Central memory CD8-positive, alpha-beta T cell (primary cell): Measurements from ENCODE around the gene WFS1.

Experiments used
- ATAC-seq: fragments of 150-1000 bp; cut with Tn5 transposase; replicated peaks from 2 replicates; pipeline ENCODE4 v1.10.0; 2022; ENCODE audit warnings: mild to moderate bottlenecking, moderate FRiP score, moderate number of reproducible peaks; ENCODE audit not compliant: poor library complexity, severe bottlenecking; ENCODE audit errors: extremely low read depth
- DNase-seq, 2 donors: peaks; one replicate each; pipeline ENCODE4 v3.0.0; 2021; ENCODE audit warnings: low spot score in 2 of 2
- H3K27ac Mint-ChIP-seq: one replicate; pipeline ENCODE4 v1.8.0; 2022; ENCODE audit warnings: low read depth, mild to moderate bottlenecking, moderate library complexity, mixed read lengths
- H3K27me3 Mint-ChIP-seq: one replicate; pipeline ENCODE4 v1.8.0; 2022; ENCODE audit warnings: mixed read lengths
- H3K36me3 Mint-ChIP-seq: one replicate; pipeline ENCODE4 v1.8.0; 2022; ENCODE audit warnings: mild to moderate bottlenecking, moderate library complexity, mixed read lengths; ENCODE audit not compliant: insufficient read depth
- H3K4me1 Mint-ChIP-seq: one replicate; pipeline ENCODE4 v1.8.0; 2022; ENCODE audit warnings: mixed read lengths
- H3K4me3 Mint-ChIP-seq: one replicate; pipeline ENCODE4 v1.8.0; 2022; ENCODE audit warnings: mild to moderate bottlenecking, moderate library complexity, mixed read lengths
- H3K9me3 Mint-ChIP-seq: one replicate; pipeline ENCODE4 v1.8.0; 2022; ENCODE audit warnings: mixed read lengths

WFS1 gene

DNA sequence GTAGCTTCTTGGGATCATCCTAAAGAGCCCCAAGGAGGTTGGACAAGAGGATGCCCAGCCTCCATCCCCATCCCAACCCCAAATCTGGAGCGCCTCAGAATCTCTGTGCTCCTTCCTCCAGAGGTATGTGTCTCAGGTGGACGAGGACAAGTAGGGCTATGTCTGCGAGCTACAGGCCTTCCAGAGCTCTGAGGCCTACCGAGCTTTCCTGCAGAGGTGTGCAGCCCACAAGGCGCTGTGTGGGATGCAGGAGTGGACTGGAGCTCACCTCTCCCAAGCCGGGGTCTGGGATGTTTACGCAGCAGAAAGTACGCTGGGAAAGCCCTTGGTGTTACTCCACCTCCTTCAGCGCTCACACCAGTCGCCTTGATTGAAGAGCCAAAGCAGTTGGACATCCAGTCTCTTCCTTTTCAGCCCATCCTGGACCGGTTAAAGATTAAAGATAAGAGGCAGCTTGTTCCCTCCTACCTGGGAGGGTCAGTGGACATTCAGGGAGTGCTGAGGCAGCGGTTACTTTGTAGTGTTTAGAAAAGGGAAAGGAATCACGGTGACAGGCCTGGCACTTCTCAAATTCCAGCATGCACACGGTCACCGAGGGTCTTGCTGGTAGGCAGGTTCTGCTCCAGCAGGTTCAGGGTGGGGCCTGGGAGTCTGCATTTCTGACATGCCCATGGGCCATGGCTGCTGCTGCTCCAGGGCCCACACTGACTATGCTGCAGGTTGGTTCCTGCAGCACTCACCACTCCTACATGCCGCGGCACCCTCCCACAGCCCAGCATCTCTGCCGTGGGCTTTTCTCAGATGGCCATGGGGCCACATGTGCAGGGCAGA, 39.8 kb upstream of the WFS1 start:
- H3K4me1 Mint-ChIP-seq, result peaks cover 7% of the 10 kb centered on the region
- H3K27me3 Mint-ChIP-seq, result peaks cover 10% of the 10 kb centered on the region
- no peak overlapping the region for H3K27ac Mint-ChIP-seq
- H3K9me3 Mint-ChIP-seq, result no peaks in the 10 kb centered on the region
- H3K36me3 Mint-ChIP-seq, result peaks cover 1% of the 10 kb centered on the region
- ATAC-seq (no peak), DNase-seq (no peak)
- H3K4me3 Mint-ChIP-seq, result no peak overlapping the region

DNA sequence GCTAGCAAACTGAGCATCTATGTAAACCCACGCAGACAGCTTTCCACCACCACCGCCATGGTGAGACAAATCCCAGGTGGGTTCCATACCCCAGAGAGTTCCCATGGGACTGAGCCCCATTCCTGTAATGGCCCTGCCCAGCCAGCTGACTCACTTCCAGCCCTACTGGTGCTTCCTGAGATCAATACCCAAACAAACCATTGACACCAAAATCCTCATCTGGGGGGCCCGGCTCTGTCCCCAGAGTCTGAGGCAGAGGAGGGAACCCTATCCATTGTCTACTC, 39.2 kb upstream of the WFS1 start:
- Mint-ChIP-seq H3K27ac (no peak overlapping the region), H3K9me3 (no peaks in the 10 kb centered on the region), H3K27me3 (peaks cover 10% of the 10 kb centered on the region), H3K36me3 (no peaks in the 10 kb centered on the region), H3K4me3 (no peak overlapping the region), H3K4me1 (peaks cover 7% of the 10 kb centered on the region)
- ATAC-seq, result no peak
- DNase-seq, result no peak

DNA sequence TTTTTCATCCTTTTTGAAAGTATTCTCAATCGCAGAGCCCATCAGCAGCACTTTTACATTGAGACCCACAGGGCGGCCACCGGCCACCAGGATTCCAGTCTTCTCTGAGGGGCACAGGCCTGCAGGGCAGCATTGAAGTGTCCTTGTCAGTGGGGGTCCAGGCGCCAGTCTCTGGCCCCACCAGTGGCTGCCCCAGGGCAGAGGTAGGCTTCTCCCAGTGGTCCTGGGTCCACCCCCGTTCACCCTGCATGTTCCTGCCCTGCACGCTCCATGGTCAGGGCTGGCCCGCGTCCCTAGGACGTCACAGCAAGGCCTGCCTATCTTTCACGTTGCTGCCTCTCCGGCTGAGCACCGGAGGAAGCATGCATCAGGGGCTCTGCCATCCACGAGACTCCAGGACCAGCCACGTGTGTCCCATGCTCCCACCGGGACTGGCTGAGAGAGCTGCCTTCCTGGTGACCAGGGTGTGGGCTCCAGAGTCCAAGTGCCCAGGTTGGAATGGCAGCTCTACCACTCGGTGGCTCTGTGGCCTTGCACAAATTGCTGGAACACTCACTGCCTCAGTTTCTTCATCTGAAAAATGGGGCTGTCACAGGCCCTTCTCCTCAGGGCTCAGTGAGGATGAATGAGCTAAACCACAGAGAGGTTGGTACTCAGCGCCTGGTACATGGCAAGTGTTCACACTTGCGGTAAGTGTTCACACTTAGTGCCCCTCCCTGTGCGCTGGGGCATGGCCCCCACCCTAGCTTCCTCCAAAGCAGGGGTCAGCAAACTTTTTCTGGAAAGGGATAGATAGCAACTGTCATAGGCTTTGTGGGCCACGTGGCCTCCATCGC, 38.6 kb upstream of the WFS1 start:
- Mint-ChIP-seq H3K27ac (no peak overlapping the region), H3K36me3 (no peaks in the 10 kb centered on the region), H3K4me3 (no peak overlapping the region), H3K27me3 (peaks cover 10% of the 10 kb centered on the region), H3K4me1 (peaks cover 7% of the 10 kb centered on the region), H3K9me3 (no peaks in the 10 kb centered on the region)
- DNase-seq, result no peak
- no peak for ATAC-seq

DNA sequence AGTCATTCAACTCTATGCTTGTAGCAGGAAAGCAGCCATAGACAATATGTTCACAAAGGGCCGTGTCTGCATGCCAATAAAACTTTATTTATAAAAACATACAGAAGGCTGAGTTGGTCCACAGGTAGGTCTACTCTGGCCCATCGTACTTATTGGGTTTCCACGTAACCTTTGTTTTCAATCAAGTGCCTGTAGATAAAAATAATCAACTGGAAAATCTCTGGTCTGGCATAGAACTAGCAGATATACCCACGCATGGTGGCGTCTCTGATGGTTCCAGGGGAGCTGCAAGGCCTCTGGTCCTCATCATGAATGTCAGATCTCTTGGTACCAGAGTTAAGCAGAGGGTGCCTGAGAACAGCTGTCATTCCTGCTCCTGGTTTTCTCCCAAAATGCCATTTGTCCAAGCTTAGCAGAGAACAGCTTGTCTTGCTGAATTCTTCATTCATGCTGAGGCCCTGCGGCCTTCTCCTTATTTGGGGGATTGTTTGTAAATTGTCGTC, 37.9 kb upstream of the WFS1 start:
- H3K4me3 Mint-ChIP-seq, result no peak overlapping the region
- ATAC-seq (no peak), DNase-seq (no peak)
- H3K27me3 Mint-ChIP-seq, result peaks cover 10% of the 10 kb centered on the region
- H3K4me1 Mint-ChIP-seq, result peaks cover 7% of the 10 kb centered on the region
- no peaks in the 10 kb centered on the region for H3K36me3 Mint-ChIP-seq
- no peak overlapping the region for H3K27ac Mint-ChIP-seq
- H3K9me3 Mint-ChIP-seq, result no peaks in the 10 kb centered on the region

DNA sequence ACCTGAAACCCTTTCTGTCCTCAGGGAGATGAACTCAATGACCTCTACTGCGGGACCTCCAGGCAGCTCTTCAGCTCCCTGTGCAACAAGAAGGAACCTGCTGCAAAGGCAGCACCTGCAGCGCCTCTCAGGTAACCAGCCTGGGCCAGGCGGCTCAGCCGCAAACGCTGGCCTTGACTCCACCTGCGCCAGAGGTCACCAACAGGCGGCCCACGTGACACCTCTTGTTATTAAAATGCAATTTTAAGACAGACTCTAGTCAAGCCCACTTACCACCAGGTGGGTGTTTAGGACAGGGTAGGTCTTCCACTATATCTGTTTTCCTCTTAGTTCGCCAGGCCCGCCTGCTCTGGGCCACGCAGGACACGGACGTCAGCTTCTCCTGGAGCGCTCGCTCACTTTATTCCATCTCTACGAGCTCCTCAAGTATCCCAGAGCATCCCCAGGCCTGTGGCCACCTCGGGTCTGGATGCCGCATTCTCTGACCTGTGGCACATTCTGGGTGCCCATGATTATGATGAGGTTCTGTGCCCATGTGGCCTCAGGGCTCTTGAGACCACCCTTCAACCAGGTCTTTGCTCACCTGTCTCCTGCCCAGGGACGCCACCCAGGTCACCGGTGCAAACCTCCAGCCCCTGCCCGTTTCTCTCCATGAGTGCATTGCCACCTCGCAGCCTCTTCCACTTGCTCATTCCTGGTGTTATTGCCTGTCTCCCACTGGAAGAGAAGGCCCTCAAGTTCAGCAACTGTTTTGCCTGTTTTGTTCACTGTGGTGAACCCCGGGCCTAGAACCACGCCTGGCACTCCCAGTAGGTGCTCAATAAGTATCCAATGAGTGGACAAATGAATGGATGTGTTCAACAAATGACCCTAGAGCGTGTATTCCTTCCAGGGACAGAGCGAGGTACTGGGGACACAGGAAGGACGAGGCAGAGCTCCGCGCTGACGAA, 36.5 kb upstream of the WFS1 start:
- ATAC-seq, result no peak
- Mint-ChIP-seq H3K9me3 (no peaks in the 10 kb centered on the region), H3K36me3 (no peaks in the 10 kb centered on the region), H3K4me1 (peaks cover 7% of the 10 kb centered on the region), H3K4me3 (no peak overlapping the region), H3K27ac (no peak overlapping the region), H3K27me3 (peaks cover 10% of the 10 kb centered on the region)
- DNase-seq, result no peak

DNA sequence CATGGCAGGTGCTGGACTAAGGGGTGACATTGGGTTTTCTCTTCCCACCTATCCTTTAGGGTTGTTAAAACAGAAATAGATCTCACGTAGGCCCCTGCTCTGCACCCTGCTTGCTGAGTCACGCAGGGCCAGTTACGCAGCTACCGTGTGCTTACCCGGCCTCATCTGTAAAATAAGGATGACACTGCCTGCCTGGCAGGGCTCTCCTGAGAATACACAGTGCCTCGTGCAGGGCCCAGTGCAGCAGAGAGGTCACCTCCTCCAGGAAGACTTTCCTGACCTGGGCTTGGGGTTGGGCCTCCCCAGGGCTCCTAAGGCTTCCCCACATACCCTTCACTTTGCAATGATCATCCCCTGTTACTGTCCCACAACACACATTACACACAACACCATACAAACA, 35.7 kb upstream of the WFS1 start:
- Mint-ChIP-seq H3K4me1 (peaks cover 3% of the 10 kb centered on the region), H3K36me3 (no peaks in the 10 kb centered on the region), H3K9me3 (no peaks in the 10 kb centered on the region), H3K27ac (no peak overlapping the region), H3K27me3 (peaks cover 4% of the 10 kb centered on the region), H3K4me3 (no peak overlapping the region)
- ATAC-seq, result no peak
- no peak for DNase-seq

DNA sequence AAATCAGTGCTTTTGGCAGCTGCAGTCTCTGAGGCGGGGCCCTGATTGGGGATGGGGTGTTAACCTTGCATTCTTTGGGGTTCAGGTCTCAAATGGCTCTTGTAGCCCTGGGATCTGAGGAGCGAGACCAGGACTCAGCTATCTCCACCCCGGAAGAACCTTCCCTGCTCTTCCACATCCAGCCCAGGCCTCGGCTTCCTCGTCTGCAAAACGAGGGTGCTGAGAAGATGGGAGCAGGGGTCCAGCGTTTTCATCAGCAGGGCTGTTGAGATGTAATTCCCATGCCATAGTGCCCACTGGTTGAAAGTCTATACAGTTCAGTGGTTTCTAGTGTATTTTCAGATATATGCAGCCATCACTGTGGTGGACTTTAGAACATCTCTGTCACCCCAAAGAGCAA, 34.6 kb upstream of the WFS1 start:
- Mint-ChIP-seq H3K4me3 (no peak overlapping the region), H3K36me3 (no peaks in the 10 kb centered on the region), H3K9me3 (no peaks in the 10 kb centered on the region), H3K4me1 (no peaks in the 10 kb centered on the region), H3K27me3 (no peaks in the 10 kb centered on the region), H3K27ac (no peak overlapping the region)
- ATAC-seq (no peak), DNase-seq (no peak)

DNA sequence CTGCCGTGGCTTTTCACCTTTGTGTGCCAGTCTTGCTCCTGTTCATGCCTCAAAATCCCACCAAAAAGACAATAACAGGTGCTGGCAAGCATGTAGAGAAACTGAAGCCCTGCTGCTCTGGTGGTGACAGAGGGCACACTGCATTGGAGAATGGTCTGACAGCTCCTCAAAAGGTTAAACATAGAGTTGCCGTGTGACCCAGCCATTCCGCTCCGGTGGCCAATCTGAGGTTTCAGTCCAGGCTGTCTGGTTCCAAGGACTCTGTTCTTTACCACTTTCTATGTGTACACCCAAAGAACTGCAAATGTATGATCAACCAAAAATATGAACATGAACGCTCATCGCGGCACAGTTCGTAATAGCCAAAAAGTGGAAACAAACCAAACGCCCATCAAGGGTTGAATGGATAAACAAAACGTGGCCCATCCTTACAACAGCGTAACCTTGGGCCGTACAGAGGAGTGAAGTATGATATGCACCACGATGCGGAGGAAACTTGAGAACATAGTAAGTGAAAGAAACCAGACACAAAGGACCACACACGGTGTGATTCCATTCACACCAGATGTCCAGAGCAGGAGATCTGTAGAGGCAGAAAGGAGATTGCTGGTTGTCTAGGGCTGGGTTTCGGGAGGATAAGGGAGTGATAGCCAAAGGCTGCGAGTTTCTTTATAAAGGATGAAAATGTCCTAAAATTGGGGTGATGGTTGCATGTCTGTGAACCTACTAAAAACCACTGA, 33.6 kb upstream of the WFS1 start:
- H3K4me3 Mint-ChIP-seq, result no peak overlapping the region
- H3K4me1 Mint-ChIP-seq, result no peaks in the 10 kb centered on the region
- H3K27ac Mint-ChIP-seq, result no peak overlapping the region
- DNase-seq, result no peak
- H3K36me3 Mint-ChIP-seq, result no peaks in the 10 kb centered on the region
- no peak for ATAC-seq
- H3K9me3 Mint-ChIP-seq, result no peaks in the 10 kb centered on the region
- no peaks in the 10 kb centered on the region for H3K27me3 Mint-ChIP-seq

DNA sequence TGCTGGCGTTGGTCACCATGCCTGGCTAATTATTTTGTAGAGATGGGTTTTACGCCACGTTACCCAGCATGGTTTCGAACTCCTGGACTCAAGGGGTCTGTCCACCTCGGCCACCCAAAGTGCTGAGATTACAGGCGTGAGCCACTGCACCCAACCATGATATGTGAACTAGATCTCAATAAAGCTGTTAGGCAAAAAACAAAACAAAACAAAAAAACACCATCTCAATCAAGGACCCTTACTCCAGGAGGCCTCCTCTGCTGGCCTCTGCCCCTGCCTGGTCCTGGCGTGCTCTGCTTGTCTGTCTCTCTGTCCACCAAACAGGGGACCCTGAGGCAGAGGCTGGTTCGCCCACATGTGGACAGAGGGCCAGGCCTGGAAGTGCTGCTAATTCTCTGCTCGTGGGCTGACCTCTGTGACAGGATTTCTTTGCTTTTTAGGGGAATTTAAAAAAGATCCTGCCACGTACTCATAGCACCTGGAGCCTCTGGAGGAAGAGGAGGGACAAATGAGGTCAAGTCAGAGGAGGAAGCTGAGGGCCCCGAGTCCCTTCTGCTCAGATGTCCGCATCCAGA, 32.7 kb upstream of the WFS1 start:
- Mint-ChIP-seq H3K4me1 (no peaks in the 10 kb centered on the region), H3K9me3 (no peaks in the 10 kb centered on the region), H3K27me3 (no peaks in the 10 kb centered on the region), H3K27ac (no peak overlapping the region), H3K36me3 (no peaks in the 10 kb centered on the region), H3K4me3 (no peak overlapping the region)
- ATAC-seq, result no peak
- no peak for DNase-seq

DNA sequence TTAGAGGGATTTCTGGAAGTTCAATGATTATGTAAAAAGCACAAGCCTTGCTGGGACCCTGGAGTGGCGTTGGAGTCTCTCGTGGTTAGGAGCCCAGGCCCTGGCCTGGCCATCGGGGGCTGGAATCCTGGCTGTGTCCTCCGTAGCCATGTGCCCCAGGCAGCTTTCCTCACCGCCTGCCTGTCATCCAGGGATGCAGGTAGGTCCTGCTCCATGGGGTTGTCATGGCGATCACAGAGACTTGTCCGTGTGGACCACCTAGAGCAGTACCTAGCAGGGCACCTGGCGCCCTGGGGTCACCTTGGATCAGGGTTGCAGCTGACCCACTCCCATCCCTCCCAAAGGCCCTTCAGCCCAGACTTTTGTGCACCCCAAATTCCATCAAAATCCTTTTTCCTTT, 30.2 kb upstream of the WFS1 start:
- Mint-ChIP-seq H3K27me3 (peaks cover 22% of the 10 kb centered on the region), H3K27ac (no peak overlapping the region), H3K4me1 (no peaks in the 10 kb centered on the region), H3K4me3 (no peak overlapping the region), H3K9me3 (no peaks in the 10 kb centered on the region), H3K36me3 (peaks cover 4% of the 10 kb centered on the region)
- no peak for ATAC-seq
- DNase-seq, result no peak

DNA sequence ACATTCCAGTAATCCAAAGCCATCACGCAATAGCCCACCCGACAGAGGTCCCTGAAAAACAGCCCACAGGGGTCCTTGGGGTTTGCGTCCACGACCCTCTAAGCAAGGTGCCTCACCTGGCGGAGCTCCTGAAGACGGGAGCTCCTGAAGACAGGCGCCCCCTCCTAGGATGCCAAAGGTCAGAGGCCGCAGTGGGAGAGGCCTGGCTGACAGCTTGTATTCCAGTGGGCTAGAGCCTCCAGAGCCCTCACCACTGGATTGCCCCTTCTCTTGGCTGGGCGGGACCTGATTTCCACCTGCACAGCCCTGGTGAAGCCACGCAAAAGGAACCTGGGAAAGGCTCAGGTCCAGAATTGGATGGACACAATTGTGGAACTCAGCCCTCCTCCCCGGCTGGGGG, 29.7 kb upstream of the WFS1 start:
- Mint-ChIP-seq H3K36me3 (peaks cover 4% of the 10 kb centered on the region), H3K9me3 (peaks cover 5% of the 10 kb centered on the region), H3K27ac (no peak overlapping the region), H3K27me3 (peaks cover 27% of the 10 kb centered on the region), H3K4me3 (no peak overlapping the region), H3K4me1 (no peaks in the 10 kb centered on the region)
- ATAC-seq, result no peak
- DNase-seq, result no peak
